Right lobe of liver (tissue), 6 donors: ENCODE data around the gene CALHM1. TPM values are rescaled to one million over a fixed set of nuclear protein-coding genes. Genes with fewer than 3 reads are reported as not detected.

Experiments used
- ATAC-seq, 4 donors: fragments of 200-7000 bp; cut with Tn5 transposase; one replicate each; pipeline ENCODE4 v1.9.1; 2020; ENCODE audit warnings: mild to moderate bottlenecking in 4 of 4, moderate library complexity in 4 of 4
- DNase-seq, 3 donors: peaks; one replicate each; pipeline ENCODE4 v3.0.0-alpha.2; 2020
- H3K27ac ChIP-seq, 3 donors: fragments of 200-600 bp; one replicate each; pipeline ENCODE4 v1.8.0; 2022
- H3K27me3 ChIP-seq, 2 donors: fragments of 200-600 bp; one replicate each; pipeline ENCODE4 v1.8.0; 2022
- H3K36me3 ChIP-seq, 4 donors: fragments of 200-600 bp; sonication (generic) in 1 of 4; one replicate each; pipeline versions ENCODE4 v1.5.1 to v1.8.0; 2017 to 2022; ENCODE audit warnings: control low read depth in 1 of 4
- H3K4me1 ChIP-seq, 4 donors: fragments of 200-600 bp; sonication (generic) in 1 of 4; one replicate each; pipeline versions ENCODE4 v1.5.1 to v1.8.0; 2017 to 2022; ENCODE audit warnings: control low read depth in 1 of 4
- H3K4me3 ChIP-seq, 3 donors: fragments of 200-600 bp; one replicate each; pipeline ENCODE4 v1.8.0; 2022
- H3K9me3 ChIP-seq, 4 donors: fragments of 200-600 bp; sonication (generic) in 1 of 4; one replicate each; pipeline versions ENCODE4 v1.5.1 to v1.8.0; 2017 to 2022; ENCODE audit warnings: control low read depth in 1 of 4
- POLR2A ChIP-seq: fragments of 450-650 bp; IDR thresholded peaks from one replicate; pipeline ENCODE4 v1.6.1; 2017; ENCODE audit warnings: antibody characterized with exemption, mild to moderate bottlenecking
- WGBS: methylation state at CpG from one replicate; pipeline ENCODE4 v1.1.6; 2018; ENCODE audit warnings: low coverage, low lambda C conversion rate; ENCODE audit not compliant: insufficient coverage; ENCODE audit errors: missing lambda C conversion rate; 5-methylcytosine and 5-hydroxymethylcytosine counted together
- intact Hi-C, 2 donors: fragments of 100-400 bp; cut with DNase I; formaldehyde crosslinking; loops; one replicate each; pipeline versions ENCODE4 v1.11.2 to v1.14.1; 2022
- total RNA-seq, 6 experiments: library from RNA; depleted of rRNA in 2 of 6; stranded (reverse); fragments of >200 nt in 2 of 6; fragmentation: NEBNext Ultra II Directional in 3 of 6; extraction: Animal tissue kit (Norgen Biotek cat#: 25700) in 3 of 6; gene quantifications; one replicate each; pipeline versions ENCODE4 v1.1.0 to v1.2.4, GENCODE V29; 2016 to 2023
- TF ChIP-seq, protein P1 (sequence below), 4 donors: fragments of 200-600 bp in 3 of 4; fragments of 450-650 bp in 1 of 4; IDR thresholded peaks; one replicate each; pipeline versions ENCODE4 v1.5.1 to v1.8.0; 2016 to 2022; ENCODE audit warnings: antibody characterized with exemption in 4 of 4, mild to moderate bottlenecking in 2 of 4
- donor health status: DM: no; HTN: yes; CAD: no.
- donor health status: DM: no; HTN: no; CAD: no.
- donor health status: DM: no; HTN: no; CAD: no.
- donor health status: DM: no; HTN: yes; CAD: no.
- donor health status: DM: no; HTN: yes; CAD: no.

The CALHM1 gene
- total RNA-seq, 6 experiments from 2014 or later = not detected

DNA sequence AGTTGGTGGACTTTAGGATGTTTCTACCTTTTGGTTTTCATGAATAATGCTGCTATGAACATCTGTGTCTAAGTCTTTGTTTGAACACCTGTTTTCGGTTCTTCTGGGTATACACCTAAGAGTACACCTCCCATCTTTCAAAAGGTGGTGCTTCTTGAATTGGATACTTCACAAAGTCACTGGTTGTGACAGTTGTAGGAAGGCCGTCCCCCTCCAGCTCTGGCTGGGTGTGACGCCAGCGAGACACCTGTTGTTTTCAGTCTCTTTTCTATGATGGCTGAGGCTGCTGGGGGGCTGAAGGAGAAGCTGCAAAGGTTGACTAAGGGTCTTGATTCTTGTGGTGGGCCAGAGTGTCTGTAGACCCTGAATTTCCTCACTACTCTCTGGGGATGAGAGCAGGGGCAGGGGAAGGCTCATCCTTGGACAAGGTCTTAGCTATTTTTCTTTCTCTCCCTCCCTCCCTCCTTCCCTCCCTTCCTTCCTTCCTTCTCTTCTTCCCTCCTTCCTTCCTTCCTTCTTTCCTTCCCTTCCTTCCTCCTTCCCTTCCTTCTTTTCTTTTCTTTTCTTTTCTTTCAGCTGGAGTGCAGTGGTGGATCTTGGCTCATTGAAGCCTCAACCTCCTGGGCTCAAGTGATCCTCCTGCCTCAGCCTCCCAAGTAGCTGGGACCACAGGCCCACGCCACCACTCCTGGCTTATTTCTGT, 40.4 kb upstream of the CALHM1 start:
- no peak for DNase-seq
- 73% methylated on average over 3 of the region's 5 CpGs for WGBS
- Histone ChIP-seq H3K4me1 (peaks cover 0 to 5% (median 0%) of the 10 kb centered on the region in 4 donors), H3K4me3 (no peak overlapping the region), H3K9me3 (no peaks in the 10 kb centered on the region), H3K27me3 (peaks cover 0 to 13% of the 10 kb centered on the region in 2 donors), H3K27ac (no peak overlapping the region), H3K36me3 (no peaks in the 10 kb centered on the region)
- no peak for TF ChIP-seq POLR2A
- TF ChIP-seq, protein P1, sequence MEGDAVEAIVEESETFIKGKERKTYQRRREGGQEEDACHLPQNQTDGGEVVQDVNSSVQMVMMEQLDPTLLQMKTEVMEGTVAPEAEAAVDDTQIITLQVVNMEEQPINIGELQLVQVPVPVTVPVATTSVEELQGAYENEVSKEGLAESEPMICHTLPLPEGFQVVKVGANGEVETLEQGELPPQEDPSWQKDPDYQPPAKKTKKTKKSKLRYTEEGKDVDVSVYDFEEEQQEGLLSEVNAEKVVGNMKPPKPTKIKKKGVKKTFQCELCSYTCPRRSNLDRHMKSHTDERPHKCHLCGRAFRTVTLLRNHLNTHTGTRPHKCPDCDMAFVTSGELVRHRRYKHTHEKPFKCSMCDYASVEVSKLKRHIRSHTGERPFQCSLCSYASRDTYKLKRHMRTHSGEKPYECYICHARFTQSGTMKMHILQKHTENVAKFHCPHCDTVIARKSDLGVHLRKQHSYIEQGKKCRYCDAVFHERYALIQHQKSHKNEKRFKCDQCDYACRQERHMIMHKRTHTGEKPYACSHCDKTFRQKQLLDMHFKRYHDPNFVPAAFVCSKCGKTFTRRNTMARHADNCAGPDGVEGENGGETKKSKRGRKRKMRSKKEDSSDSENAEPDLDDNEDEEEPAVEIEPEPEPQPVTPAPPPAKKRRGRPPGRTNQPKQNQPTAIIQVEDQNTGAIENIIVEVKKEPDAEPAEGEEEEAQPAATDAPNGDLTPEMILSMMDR (IDR thresholded peaks at IDR 0.05) = no peak
- intact Hi-C loops = no loop called here
- ATAC-seq = no peak

DNA sequence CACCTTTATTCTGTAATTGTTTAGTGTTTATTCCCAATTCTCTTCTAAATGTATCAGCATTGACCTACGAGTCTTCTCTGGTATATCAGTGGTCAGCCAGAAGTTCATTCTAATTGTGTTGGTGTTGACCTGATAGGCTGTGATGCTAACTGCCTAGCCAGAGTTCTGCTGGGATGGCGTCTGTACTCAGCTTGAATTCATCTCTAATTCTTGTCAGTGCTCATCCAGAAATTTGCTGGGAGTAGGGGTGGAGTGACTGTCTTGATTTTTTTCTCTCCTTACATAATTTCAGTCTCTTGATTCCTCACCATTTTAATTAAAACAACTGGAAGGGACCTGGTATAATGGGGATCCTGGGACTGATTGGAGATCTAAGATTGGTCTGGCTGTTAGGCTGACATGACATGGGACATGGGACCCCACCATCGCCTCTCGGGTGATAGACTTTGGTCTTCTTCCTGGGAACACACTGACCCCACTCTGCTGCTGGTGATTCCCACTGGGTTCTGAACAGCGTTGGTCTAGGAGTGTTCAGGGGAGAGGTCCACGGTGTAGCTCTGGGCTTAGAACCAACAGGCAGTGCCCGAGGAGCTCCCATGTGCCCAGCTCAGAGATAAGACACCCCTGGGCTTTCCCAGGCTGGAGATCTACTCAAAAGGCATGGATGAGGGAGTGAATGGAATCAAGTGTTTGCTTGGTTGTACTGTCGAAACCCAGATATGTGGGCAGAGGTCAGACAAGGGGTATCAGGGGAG, 38.6 kb upstream of the CALHM1 start:
- no peak for ATAC-seq
- 59% methylated on average over 4 of the region's 8 CpGs for WGBS
- peaks cover 0 to 25% of the 10 kb centered on the region in 2 donors for H3K27me3 ChIP-seq
- H3K36me3 ChIP-seq = no peaks in the 10 kb centered on the region
- DNase-seq = no peak
- no peak for TF ChIP-seq POLR2A
- TF ChIP-seq, protein P1 (IDR thresholded peaks at IDR 0.05) = no peak
- H3K4me3 ChIP-seq = no peak overlapping the region
- H3K27ac ChIP-seq = no peak overlapping the region
- peaks cover 0 to 13% (median 0%) of the 10 kb centered on the region in 4 donors for H3K4me1 ChIP-seq
- intact Hi-C loops = no loop called here
- no peaks in the 10 kb centered on the region for H3K9me3 ChIP-seq

DNA sequence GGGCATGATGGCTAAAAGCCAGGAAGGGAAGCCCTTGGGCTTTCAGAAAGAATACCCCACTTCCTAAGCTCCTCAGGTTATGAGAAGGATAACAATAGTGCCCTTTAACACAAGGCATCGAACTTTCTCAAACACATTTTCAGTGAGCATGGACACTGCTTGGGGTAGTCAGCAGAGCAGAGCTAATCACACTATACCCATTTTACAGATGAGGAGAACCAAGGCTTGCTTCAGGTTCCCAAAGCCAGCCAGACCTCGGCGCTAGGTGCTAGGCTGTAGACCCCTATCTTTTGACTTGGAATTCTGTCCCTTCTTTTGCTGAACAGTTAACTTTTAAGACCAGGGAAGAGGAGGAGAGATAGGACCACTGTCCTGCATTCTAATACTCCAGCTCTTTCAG, 36.6 kb upstream of the CALHM1 start:
- Histone ChIP-seq H3K9me3 (no peaks in the 10 kb centered on the region), H3K27me3 (peaks cover 0 to 25% of the 10 kb centered on the region in 2 donors), H3K36me3 (no peaks in the 10 kb centered on the region), H3K4me1 (peaks cover 0 to 13% (median 0%) of the 10 kb centered on the region in 4 donors), H3K27ac (no peak overlapping the region), H3K4me3 (no peak overlapping the region)
- intact Hi-C loops = no loop called here
- DNase-seq (no peak), ATAC-seq (no peak)
- TF ChIP-seq POLR2A = no peak
- WGBS = 83% methylated on average over 3 of the region's 3 CpGs

DNA sequence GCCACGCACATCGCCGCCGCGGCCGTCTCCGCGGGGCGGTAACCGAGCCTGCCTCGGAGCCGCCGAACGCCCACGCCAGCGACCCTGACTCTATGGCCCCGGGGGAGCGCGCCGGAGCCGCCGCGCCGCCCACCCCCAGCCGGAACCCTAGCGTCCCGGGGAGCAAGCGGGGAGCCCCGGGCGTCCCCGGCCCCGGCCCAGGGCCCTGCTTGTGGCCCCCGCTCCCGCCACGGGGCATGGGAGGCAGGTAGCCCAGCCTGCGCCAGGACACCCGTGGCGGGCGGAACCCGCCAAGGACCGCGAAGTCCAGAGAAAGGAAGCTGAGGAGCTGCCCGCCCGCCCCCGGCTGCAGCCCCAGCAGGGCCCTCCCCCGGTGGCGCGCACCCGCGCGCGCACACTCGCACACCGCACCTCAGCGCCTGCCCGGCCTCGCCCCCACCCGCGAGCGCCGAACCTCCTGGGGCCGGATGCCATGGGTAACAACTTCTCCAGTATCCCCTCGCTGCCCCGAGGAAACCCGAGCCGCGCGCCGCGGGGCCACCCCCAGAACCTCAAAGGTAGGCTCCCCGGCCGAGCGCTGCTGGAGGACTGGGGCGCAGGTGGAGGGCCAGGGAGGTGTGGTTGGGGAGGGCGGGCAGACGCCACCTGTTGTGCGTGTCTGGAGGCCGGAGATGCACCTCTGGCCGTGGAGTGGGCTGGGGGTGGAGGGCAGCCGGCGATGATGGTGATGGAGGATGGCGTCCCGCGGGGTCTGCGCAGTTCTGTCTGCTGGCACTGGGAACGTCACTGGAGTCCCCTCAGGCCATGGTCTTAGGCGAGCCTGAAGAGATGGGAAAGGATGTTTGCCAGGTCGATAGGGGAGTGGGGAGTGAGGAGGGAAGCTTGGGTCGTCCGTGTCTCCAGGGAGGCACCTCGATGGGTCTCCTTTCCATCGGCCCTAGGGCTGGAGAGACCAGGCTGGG, 35.5 kb upstream of the CALHM1 start:
- Histone ChIP-seq H3K27me3 (peaks cover 0 to 25% of the 10 kb centered on the region in 2 donors), H3K4me3 (peak overlapping the region; percentile 39 to 51 (median 40)), H3K9me3 (no peaks in the 10 kb centered on the region), H3K36me3 (no peaks in the 10 kb centered on the region), H3K4me1 (peaks cover 0 to 13% (median 0%) of the 10 kb centered on the region in 4 donors), H3K27ac (no peak overlapping the region)
- intact Hi-C loops = no loop called here
- WGBS = 1% methylated on average over 11 of the region's 92 CpGs
- ATAC-seq (peak in 3 of 4 donors; percentile 19 to 30 (median 21)), DNase-seq (no peak)
- TF ChIP-seq, protein P1 (IDR thresholded peaks at IDR 0.05) = no peak
- TF ChIP-seq POLR2A = no peak
